Astrocyte of the cerebellum (primary cell): ENCODE measurements around the gene PTPRA.
A peak's percentile ranks its signal among the peaks of the same experiment; 100 is the strongest.

ENCODE experiments used
- DNase-seq: peaks from one replicate; pipeline ENCODE4 v3.0.0-alpha.2; 2011; ENCODE audit warnings: low read depth
- H3K4me3 ChIP-seq: 2 replicates; pipeline ENCODE4 v1.5.1; 2011; ENCODE audit warnings: mild to moderate bottlenecking, low read depth, low read length, moderate library complexity
- CTCF ChIP-seq: IDR thresholded peaks from 2 replicates; pipeline ENCODE4 v1.5.1; 2012; ENCODE audit warnings: low read length, low read depth, moderate library complexity, mild to moderate bottlenecking; ENCODE audit errors: missing control alignments
- in situ Hi-C: cut with HindIII; loops from 2 replicates; pipeline ENCODE4 v1.10.0; 2017; ENCODE audit warnings: low sequenced_read_pairs

The PTPRA gene

DNA sequence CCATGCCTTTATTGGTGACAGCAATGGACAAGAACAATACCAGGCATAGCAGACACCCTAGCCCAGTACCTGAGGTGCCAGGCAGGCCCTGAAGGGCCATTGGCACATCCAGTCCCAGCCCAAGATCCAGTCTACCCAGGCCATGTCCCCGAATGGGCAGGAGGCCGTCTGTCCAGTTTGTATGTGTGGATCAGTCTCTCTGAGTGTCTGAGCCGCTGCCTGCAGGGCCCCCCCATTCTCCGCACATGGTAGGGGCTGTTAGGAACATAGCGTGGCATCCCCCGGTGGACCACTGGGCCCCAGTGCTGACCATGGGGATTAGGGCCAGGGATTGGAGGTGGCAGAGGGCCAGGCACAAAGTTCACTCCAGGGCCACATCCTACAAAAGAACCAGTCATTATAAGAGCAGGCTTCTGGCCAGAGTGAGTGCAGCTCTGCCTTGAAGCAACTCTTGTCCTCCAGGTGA lies 37.9 kb upstream of the PTPRA start:
- no peak for DNase-seq
- TF ChIP-seq CTCF: no peak
- in situ Hi-C loops: no loop called here
- H3K4me3 ChIP-seq: no peak overlapping the region

GRCh38 chr20:2836035-2836434 lies 37.2 kb upstream of the PTPRA start:
- TF ChIP-seq CTCF: no peak
- in situ Hi-C loops: no loop called here
- no peak overlapping the region for H3K4me3 ChIP-seq
- DNase-seq: no peak

- no peak for DNase-seq
- in situ Hi-C loops: no loop called here
- no peak overlapping the region for H3K4me3 ChIP-seq
- TF ChIP-seq CTCF: no peak
Observed at GRCh38 chr20:2837221-2837960, 35.9 kb upstream of the PTPRA start.

DNA sequence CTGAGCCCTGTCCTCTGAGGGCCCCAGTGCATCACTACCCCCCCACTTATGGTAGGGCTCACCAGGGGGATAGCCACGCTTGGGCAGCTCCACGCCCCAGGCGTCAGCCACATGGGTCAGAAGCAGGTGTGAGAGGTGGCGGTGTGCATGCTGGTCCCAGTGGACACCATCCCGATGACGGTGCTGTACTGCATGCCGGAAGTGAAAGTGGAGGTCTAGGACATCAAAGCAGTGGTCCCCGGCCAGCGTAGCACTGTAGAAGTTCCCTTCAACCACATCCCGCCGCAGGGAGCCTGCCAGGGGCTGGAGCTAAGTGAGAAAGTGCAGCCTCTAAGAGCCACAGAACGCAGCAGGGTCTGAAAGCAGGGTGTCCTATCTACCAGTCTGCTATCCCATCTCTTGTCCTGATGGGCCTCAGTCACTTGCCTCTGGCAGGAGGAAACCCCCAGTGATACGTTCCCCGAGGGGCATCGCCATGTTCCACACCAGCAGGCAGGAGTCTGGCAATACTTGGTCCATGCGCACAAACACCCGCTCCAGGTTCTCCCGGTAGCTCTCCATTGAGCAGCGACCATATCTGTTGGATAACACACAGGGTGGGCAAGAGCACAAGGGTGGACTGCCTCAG lies 35.0 kb upstream of the PTPRA start:
- TF ChIP-seq CTCF: no peak
- no peak overlapping the region for H3K4me3 ChIP-seq
- in situ Hi-C loops: no loop called here
- no peak for DNase-seq

GRCh38 chr20:2838847-2839671 lies 34.2 kb upstream of the PTPRA start:
- in situ Hi-C loops: no loop called here
- no peak for DNase-seq
- no peak for TF ChIP-seq CTCF
- H3K4me3 ChIP-seq: no peak overlapping the region

DNA sequence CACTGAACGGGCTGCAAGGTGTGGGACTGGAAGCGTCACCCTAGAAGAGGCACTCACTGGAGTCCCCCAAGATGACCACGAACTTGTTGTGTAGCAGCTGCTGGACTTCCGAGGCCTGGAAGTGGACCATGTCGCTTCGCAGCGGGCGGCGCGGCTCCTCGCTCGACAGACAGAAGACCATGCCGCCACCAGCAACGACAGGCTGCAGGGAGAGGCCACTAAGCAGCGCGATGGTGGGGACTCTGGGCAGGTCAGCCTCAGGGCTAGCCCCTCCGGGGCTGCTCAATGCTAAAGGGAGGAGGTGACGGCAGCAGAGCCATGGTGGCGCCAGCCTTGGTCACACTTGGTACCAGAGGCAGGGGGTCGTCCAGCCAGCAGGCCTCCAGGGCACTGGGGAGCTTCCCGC lies 33.5 kb upstream of the PTPRA start:
- DNase-seq: no peak
- no peak for TF ChIP-seq CTCF
- in situ Hi-C loops: no loop called here
- peak overlapping the region; percentile 76 for H3K4me3 ChIP-seq
